ENCODE measurements around the gene POTEB3.
"Not testable (repeated sequence)": the region's sequence is repeated elsewhere in the genome, so short reads cannot be mapped to it uniquely, and the experiment has no call there.

DNA sequence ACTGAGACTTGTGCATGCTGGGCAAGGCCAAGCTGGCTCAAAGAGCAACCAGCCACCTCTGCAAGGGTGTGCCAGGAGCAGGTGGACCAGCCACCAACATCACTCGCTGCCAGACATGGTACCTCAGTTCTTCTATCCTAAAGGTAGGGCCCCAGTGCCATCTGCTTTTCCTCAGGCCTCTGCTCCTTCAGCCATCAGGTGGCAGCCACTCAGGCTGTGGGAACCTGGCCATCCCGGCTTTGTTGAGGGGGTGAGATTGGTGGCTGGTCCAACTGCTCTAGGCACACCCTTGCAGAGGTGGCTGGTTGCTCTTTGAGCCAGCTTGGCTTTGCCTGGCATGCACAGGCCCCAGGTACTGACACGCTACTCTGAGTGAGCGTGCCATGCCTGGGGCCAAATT lies 38.8 kb downstream of the POTEB3 start:
- not testable (repeated sequence) for TF ChIP-seq EZH2 (IDR thresholded peaks at IDR 0.05; ENCODE audit: low read depth, unreplicated experiment)
- TF ChIP-seq, protein P1, sequence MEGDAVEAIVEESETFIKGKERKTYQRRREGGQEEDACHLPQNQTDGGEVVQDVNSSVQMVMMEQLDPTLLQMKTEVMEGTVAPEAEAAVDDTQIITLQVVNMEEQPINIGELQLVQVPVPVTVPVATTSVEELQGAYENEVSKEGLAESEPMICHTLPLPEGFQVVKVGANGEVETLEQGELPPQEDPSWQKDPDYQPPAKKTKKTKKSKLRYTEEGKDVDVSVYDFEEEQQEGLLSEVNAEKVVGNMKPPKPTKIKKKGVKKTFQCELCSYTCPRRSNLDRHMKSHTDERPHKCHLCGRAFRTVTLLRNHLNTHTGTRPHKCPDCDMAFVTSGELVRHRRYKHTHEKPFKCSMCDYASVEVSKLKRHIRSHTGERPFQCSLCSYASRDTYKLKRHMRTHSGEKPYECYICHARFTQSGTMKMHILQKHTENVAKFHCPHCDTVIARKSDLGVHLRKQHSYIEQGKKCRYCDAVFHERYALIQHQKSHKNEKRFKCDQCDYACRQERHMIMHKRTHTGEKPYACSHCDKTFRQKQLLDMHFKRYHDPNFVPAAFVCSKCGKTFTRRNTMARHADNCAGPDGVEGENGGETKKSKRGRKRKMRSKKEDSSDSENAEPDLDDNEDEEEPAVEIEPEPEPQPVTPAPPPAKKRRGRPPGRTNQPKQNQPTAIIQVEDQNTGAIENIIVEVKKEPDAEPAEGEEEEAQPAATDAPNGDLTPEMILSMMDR (conservative IDR thresholded peaks at IDR 0.05; ENCODE audit: low read depth in 2 of 2), result not testable (repeated sequence)
